Hepatocyte (in vitro differentiated cells): ENCODE results near the gene SLC38A7.

ENCODE experiments used
- CTCF ChIP-seq: fragments of 200-600 bp; sonication (generic); IDR thresholded peaks from 2 replicates; pipeline ENCODE4 v1.5.1; 2016; ENCODE audit warnings: antibody characterized with exemption, mild to moderate bottlenecking; ENCODE audit not compliant: poor library complexity
- EZH2 ChIP-seq: fragments of 200-600 bp; sonication (generic); IDR thresholded peaks from 2 replicates; pipeline ENCODE4 v1.6.1; 2016; ENCODE audit warnings: antibody characterized with exemption, mild to moderate bottlenecking, borderline replicate concordance
- EZH2phosphoT487 ChIP-seq: fragments of 200-600 bp; sonication (generic); IDR thresholded peaks from one replicate; pipeline ENCODE4 v1.6.1; 2018; ENCODE audit warnings: antibody characterized with exemption, mild to moderate bottlenecking, low read depth, moderate library complexity; ENCODE audit not compliant: unreplicated experiment, severe bottlenecking

DNA sequence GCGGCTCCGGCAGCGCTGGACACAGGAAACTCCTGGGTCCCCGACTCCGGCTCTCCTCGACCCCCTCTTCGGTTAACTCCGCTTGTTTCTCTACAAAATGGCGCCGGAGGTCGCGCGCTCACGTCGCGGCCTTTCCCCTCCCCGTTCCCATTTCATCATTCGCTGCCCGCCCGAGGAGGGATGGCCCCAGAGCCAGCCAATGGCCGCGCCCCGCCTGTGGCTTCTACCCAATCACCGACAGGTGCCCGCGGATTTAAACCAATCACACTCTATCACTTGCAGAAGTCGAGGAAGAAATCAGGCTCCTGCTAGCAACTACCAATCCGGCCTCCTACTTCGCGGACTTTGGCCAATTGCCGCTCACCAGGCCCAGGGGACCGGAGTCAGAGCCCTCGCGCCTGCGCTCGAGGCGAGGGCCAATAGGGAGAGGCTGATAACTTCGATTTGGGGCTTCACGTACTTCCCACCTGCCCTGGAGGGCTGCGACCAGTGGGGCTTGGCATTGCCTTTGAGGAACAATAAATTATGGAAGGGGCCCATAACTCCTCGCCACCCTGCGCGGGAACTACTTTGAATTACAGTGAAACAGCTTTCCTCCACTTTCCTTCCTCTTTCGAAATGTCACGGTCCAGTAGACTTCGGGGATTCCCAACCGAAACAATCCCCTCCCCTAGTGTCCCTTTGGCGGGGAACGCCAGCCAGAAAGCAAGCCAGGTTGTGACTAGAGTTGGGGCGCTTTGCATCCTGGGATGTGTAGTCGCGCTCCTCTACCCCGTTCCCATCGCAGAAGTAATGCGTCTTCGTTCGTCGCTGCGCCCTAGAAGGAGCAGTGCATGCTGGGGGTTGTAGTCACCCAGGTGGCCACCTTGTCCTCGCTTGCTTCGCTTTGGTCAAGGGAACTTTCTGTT is 54.6 kb downstream of the SLC38A7 start, which contains the start of gene CNOT1:
- TF ChIP-seq CTCF: no peak
- no peak for TF ChIP-seq EZH2
- no peak for TF ChIP-seq EZH2phosphoT487
